ENCODE data around the gene CDH13.

Gene CDH13

GRCh38 chr16:83215406-83216001, 588.7 kb downstream of the CDH13 start:
- H3K36me3 ChIP-seq (ENCODE audit: insufficient read depth, low read length): no peaks in the 10 kb centered on the region
- TF ChIP-seq FOXP2 (optimal IDR thresholded peaks at IDR 0.05; ENCODE audit: control extremely low read depth, extremely low read length, insufficient read depth): no peak
- TF ChIP-seq POLR2AphosphoS5 (IDR thresholded peaks at IDR 0.05; ENCODE audit: borderline replicate concordance, low read depth, low read length): no peak
- TF ChIP-seq EZH2 (IDR thresholded peaks at IDR 0.05): no peak
- H3K4me3 ChIP-seq: no peak overlapping the region
- H3K9me3 ChIP-seq (ENCODE audit: low read depth, low read length): no peaks in the 10 kb centered on the region
- H3K9ac ChIP-seq (ENCODE audit: insufficient read length): no peak overlapping the region
- DNase-seq (ENCODE audit: low read depth, low spot score): no peak
- no peak overlapping the region for H3K27ac ChIP-seq

DNA sequence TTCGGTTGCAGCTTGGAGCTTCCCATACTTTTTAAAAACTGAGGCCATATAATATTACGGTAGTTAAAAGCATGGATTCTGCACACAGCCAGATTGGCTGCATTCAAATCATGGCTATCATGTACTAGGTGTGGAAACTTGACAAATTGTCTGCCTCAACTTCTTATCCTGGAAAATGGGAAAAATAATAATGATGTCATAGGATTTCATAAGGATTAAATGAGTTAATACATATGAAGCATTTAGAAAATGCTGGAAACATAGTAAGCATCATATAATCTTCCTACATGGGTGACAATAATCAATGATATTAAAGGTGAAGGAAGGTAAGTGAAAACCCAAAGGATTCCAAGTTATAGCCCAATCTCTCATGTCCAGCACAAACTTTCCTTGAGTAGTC, 592.5 kb downstream of the CDH13 start:
- Histone ChIP-seq H3K9me3 (ENCODE audit: low read depth, low read length) (no peaks in the 10 kb centered on the region), H3K36me3 (ENCODE audit: insufficient read depth, low read length) (no peaks in the 10 kb centered on the region), H3K27ac (no peak overlapping the region), H3K4me3 (no peak overlapping the region), H3K9ac (ENCODE audit: insufficient read length) (no peak overlapping the region)
- no peak for DNase-seq (ENCODE audit: low read depth, low spot score)
- no peak for TF ChIP-seq FOXP2 (optimal IDR thresholded peaks at IDR 0.05; ENCODE audit: control extremely low read depth, extremely low read length, insufficient read depth)
- no peak for TF ChIP-seq POLR2AphosphoS5 (IDR thresholded peaks at IDR 0.05; ENCODE audit: borderline replicate concordance, low read depth, low read length)
- no peak for TF ChIP-seq EZH2 (IDR thresholded peaks at IDR 0.05)

GRCh38 chr16:83220066-83220465, 593.3 kb downstream of the CDH13 start:
- DNase-seq (ENCODE audit: low read depth, low spot score): no peak
- no peak for TF ChIP-seq POLR2AphosphoS5 (IDR thresholded peaks at IDR 0.05; ENCODE audit: borderline replicate concordance, low read depth, low read length)
- no peak for TF ChIP-seq EZH2 (IDR thresholded peaks at IDR 0.05)
- no peak for TF ChIP-seq FOXP2 (optimal IDR thresholded peaks at IDR 0.05; ENCODE audit: control extremely low read depth, extremely low read length, insufficient read depth)
- no peak overlapping the region for H3K9ac ChIP-seq (ENCODE audit: insufficient read length)

GRCh38 chr16:83224642-83225041, 597.9 kb downstream of the CDH13 start:
- Histone ChIP-seq H3K27ac (no peak overlapping the region), H3K4me3 (no peak overlapping the region), H3K9ac (ENCODE audit: insufficient read length) (no peak overlapping the region), H3K9me3 (ENCODE audit: low read depth, low read length) (no peaks in the 10 kb centered on the region), H3K36me3 (ENCODE audit: insufficient read depth, low read length) (no peaks in the 10 kb centered on the region)
- TF ChIP-seq EZH2 (IDR thresholded peaks at IDR 0.05): no peak
- no peak for TF ChIP-seq FOXP2 (optimal IDR thresholded peaks at IDR 0.05; ENCODE audit: control extremely low read depth, extremely low read length, insufficient read depth)
- no peak for TF ChIP-seq POLR2AphosphoS5 (IDR thresholded peaks at IDR 0.05; ENCODE audit: borderline replicate concordance, low read depth, low read length)
- no peak for DNase-seq (ENCODE audit: low read depth, low spot score)

More at GRCh38 chr16:83220066-83220465, 593.3 kb downstream of the CDH13 start:
- Histone ChIP-seq H3K4me3 (no peak overlapping the region), H3K9me3 (ENCODE audit: low read depth, low read length) (no peaks in the 10 kb centered on the region), H3K36me3 (ENCODE audit: insufficient read depth, low read length) (no peaks in the 10 kb centered on the region), H3K27ac (no peak overlapping the region)

GRCh38 chr16:83227336-83227735, 600.6 kb downstream of the CDH13 start:
- no peak for TF ChIP-seq EZH2 (IDR thresholded peaks at IDR 0.05)
- no peak for TF ChIP-seq POLR2AphosphoS5 (IDR thresholded peaks at IDR 0.05; ENCODE audit: borderline replicate concordance, low read depth, low read length)
- Histone ChIP-seq H3K27ac (no peak overlapping the region), H3K36me3 (ENCODE audit: insufficient read depth, low read length) (no peaks in the 10 kb centered on the region), H3K4me3 (no peak overlapping the region), H3K9me3 (ENCODE audit: low read depth, low read length) (no peaks in the 10 kb centered on the region), H3K9ac (ENCODE audit: insufficient read length) (no peak overlapping the region)
- no peak for DNase-seq (ENCODE audit: low read depth, low spot score)

GRCh38 chr16:83231729-83232128, 605.0 kb downstream of the CDH13 start:
- no peaks in the 10 kb centered on the region for H3K9me3 ChIP-seq (ENCODE audit: low read depth, low read length)
- no peak overlapping the region for H3K4me3 ChIP-seq
- no peak for DNase-seq (ENCODE audit: low read depth, low spot score)

DNA sequence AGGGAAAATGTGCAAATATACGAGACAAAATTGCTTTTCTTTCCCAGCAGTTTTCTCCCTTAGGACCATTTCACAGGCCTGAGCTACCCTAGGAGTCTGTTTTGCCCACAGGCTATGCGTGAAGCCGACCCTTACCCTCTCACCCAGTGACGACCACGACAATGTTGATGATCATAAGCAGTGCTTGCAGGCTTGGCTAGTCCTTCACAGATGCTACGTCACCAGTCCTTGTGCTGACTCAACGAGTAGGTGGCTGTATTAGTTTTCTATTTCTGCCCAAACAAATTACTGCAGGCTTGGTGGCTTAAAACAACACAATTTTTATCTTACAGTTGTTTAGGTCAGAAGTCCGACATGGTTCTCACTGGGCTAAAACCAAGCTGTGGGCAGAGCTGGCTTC, 606.4 kb downstream of the CDH13 start:
- Histone ChIP-seq H3K4me3 (no peak overlapping the region), H3K9me3 (ENCODE audit: low read depth, low read length) (no peaks in the 10 kb centered on the region), H3K9ac (ENCODE audit: insufficient read length) (no peak overlapping the region), H3K27ac (no peak overlapping the region), H3K36me3 (ENCODE audit: insufficient read depth, low read length) (no peaks in the 10 kb centered on the region)
- DNase-seq (ENCODE audit: low read depth, low spot score): no peak
- TF ChIP-seq POLR2AphosphoS5 (IDR thresholded peaks at IDR 0.05; ENCODE audit: borderline replicate concordance, low read depth, low read length) (no peak), EZH2 (IDR thresholded peaks at IDR 0.05) (no peak), FOXP2 (optimal IDR thresholded peaks at IDR 0.05; ENCODE audit: control extremely low read depth, extremely low read length, insufficient read depth) (no peak)

More at GRCh38 chr16:83231729-83232128, 605.0 kb downstream of the CDH13 start:
- TF ChIP-seq FOXP2 (optimal IDR thresholded peaks at IDR 0.05; ENCODE audit: control extremely low read depth, extremely low read length, insufficient read depth) (no peak), POLR2AphosphoS5 (IDR thresholded peaks at IDR 0.05; ENCODE audit: borderline replicate concordance, low read depth, low read length) (no peak), EZH2 (IDR thresholded peaks at IDR 0.05) (no peak)
- no peaks in the 10 kb centered on the region for H3K36me3 ChIP-seq (ENCODE audit: insufficient read depth, low read length)
- H3K27ac ChIP-seq: no peak overlapping the region
- no peak overlapping the region for H3K9ac ChIP-seq (ENCODE audit: insufficient read length)

DNA sequence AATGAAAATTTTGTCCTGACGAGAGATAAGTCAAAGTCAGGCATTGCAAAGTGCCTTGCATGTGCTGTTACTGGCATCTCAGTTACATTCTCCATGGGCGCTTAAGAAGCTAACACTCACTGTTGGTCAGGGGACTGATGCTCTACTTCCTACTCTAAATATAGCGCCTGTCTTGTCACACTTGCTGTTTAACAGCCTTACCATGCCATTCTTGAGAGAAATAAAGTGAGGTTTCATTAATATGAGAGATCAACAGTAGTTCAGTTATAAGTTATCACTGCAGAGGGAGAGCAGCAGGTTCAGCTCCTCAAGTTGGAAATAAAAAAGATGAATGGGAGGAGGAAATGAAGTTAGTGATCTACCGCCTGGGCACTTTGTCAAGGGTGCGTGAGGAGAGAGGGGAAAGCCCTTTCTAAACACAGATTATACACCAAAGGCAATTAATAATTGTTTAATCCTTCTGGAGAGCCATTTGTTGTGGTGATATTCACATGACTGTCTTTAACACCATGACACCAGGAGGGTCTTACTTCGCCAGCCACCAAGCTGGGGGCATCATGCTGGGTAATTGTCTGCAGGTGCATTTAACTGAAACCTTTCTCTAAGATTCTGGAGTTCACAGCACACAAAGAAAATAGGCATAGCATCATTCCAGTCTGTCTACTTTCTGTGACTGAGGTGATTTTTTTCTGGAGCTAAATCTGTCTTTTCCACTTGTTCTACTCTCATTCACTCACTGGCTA, 612.4 kb downstream of the CDH13 start:
- Histone ChIP-seq H3K36me3 (ENCODE audit: insufficient read depth, low read length) (no peaks in the 10 kb centered on the region), H3K27ac (no peak overlapping the region), H3K4me3 (no peak overlapping the region), H3K9me3 (ENCODE audit: low read depth, low read length) (no peaks in the 10 kb centered on the region), H3K9ac (ENCODE audit: insufficient read length) (no peak overlapping the region)
- no peak for TF ChIP-seq POLR2AphosphoS5 (IDR thresholded peaks at IDR 0.05; ENCODE audit: borderline replicate concordance, low read depth, low read length)
- TF ChIP-seq EZH2 (IDR thresholded peaks at IDR 0.05): no peak
- TF ChIP-seq FOXP2 (optimal IDR thresholded peaks at IDR 0.05; ENCODE audit: control extremely low read depth, extremely low read length, insufficient read depth): no peak
- DNase-seq (ENCODE audit: low read depth, low spot score): no peak

Measured in SK-N-MC (cell line).